GM21737 (cell line): Measurements from ENCODE around the gene LRRC61.

Source experiments
- ATAC-seq: cut with Tn5 transposase; IDR thresholded peaks from one replicate; pipeline ENCODE4 v1.9.1; 2021; ENCODE audit warnings: mild to moderate bottlenecking, moderate library complexity; ENCODE audit not compliant: unreplicated experiment

Gene LRRC61

DNA sequence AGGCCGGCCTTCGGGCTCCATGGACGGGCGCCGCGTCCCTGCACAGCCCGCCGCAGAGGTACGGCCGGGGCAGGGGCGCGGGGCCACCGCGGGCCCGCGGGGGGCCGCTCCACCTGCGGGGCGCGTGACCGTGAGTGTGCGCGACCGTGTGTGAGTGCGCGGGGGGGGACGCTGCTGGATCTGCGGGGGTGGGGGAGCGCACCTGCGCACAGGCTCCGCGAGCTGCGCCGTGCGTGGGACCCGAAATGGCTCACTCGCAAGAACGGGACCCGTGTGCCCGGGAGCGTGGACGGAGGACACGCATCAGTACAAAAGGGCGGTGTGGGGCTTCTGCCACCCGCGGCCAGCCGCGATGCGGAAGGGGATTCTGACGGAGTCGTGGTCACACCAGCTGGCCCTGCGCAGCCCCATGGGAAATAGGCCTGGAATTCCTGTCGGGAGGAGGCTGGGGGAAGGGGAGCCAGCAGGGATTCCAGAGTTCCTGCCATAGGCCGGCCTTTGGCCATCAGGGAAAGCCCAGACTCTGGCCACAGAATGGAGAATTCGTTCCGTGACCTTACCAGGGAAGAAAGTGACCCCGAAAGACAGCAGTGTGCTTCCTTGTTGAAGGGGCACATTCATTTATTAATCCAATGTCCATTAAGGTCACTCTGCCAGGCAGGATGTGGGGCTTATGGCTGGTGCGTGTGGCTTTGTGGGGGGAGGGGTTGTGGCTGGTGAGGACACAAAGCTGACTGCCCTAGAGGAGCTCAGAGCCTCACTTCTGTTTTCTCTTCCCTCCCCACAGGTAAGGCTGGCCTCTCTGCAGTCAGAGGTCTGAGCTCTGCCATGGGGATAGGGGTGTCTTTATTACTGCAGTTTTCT, 46.0 kb downstream of the LRRC61 start:
- ATAC-seq = peak; percentile 37

DNA sequence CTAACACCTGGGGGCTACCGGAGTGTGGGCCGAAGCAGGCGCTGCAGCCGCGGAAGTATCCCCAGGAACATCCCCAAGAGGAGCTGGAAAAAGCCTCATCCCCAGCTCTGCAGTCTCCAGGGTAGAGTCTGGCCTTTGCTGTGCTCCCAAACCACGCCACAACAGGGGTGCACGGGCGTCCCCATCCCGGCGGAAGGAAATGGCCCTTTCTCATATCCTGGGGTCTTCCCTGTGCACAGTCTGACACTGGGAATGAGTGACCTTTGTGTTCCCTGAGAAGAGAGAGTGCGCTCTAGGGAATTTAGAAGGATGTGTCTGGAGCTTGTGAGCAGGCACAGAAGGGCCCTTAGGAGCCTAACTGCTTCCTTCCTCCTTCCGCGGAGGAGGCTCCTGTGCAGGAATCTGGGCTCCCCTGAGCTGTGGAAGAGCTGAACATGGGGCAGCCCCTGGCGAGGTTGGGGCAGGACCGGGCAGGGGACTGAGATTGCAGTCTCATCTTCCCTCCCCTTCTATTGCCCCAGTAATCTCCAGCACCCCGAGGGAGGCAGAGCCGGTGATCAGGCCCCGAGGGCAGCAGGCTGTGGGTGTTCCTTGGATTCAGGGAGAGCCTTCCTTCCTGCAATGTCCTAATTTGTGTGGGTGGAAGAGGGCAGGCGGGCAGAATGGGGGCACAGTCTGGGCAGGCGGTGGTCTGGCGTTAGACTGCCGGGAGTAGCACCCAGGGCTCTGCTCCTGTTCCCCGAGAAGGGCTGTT, 46.8 kb downstream of the LRRC61 start:
- no peak for ATAC-seq

DNA sequence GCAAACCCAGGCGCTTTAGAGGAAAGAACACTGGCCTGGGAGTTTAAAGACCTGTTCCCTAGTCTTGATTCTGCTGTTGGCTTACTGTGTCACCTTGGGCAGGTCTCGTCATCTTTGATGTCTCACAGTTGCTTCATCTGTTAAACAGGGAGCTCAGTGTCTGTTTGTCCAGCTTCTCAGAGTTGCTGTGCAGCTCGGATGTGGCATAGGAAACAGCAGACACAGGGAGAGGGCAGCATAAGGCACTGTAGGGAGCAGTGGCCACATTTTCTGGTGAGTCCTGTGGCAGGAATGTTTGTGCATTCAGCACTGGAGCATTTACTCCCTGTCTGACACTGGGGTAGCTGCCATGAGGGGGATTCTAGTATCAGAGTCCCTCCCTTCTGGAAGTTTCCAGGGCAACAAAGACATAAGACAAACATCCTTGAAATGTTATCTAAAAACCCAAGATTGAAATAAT, 47.5 kb downstream of the LRRC61 start:
- no peak for ATAC-seq

DNA sequence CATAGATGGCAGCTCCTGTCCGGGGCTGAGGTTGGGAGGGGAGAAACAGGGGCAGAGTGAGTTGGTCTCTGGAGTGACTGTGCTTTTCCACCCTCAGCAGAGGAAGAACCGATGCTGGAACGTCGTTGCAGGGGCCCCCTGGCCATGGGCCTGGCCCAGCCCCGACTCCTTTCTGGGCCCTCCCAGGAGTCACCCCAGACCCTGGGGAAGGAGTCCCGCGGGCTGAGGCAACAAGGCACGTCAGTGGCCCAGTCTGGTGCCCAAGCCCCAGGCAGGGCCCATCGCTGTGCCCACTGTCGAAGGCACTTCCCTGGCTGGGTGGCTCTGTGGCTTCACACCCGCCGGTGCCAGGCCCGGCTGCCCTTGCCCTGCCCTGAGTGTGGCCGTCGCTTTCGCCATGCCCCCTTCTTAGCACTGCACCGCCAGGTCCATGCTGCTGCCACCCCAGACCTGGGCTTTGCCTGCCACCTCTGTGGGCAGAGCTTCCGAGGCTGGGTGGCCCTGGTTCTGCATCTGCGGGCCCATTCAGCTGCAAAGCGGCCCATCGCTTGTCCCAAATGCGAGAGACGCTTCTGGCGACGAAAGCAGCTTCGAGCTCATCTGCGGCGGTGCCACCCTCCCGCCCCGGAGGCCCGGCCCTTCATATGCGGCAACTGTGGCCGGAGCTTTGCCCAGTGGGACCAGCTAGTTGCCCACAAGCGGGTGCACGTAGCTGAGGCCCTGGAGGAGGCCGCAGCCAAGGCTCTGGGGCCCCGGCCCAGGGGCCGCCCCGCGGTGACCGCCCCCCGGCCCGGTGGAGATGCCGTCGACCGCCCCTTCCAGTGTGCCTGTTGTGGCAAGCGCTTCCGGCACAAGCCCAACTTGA, 48.2 kb downstream of the LRRC61 start:
- no peak for ATAC-seq

DNA sequence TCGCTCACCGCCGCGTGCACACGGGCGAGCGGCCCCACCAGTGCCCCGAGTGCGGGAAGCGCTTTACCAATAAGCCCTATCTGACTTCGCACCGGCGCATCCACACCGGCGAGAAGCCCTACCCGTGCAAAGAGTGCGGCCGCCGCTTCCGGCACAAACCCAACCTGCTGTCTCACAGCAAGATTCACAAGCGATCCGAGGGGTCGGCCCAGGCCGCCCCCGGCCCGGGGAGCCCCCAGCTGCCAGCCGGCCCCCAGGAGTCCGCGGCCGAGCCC, 48.8 kb downstream of the LRRC61 start:
- no peak for ATAC-seq

DNA sequence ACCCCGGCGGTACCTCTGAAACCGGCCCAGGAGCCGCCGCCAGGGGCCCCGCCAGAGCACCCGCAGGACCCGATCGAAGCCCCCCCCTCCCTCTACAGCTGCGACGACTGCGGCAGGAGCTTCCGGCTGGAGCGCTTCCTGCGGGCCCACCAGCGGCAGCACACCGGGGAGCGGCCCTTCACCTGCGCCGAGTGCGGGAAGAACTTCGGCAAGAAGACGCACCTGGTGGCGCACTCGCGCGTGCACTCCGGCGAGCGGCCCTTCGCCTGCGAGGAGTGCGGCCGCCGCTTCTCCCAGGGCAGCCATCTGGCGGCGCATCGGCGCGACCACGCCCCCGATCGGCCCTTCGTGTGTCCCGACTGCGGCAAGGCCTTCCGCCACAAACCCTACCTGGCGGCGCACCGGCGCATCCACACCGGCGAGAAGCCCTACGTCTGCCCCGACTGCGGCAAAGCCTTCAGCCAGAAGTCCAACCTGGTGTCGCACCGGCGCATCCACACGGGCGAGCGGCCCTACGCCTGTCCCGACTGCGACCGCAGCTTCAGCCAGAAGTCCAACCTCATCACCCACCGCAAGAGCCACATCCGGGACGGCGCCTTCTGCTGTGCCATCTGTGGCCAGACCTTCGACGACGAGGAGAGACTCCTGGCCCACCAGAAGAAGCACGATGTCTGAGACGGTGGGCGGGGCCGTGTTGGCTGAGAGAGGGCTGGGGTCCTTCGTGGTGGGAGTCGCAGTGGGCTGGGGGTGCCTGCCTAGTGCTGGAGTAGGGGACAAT, 49.3 kb downstream of the LRRC61 start:
- ATAC-seq = no peak

DNA sequence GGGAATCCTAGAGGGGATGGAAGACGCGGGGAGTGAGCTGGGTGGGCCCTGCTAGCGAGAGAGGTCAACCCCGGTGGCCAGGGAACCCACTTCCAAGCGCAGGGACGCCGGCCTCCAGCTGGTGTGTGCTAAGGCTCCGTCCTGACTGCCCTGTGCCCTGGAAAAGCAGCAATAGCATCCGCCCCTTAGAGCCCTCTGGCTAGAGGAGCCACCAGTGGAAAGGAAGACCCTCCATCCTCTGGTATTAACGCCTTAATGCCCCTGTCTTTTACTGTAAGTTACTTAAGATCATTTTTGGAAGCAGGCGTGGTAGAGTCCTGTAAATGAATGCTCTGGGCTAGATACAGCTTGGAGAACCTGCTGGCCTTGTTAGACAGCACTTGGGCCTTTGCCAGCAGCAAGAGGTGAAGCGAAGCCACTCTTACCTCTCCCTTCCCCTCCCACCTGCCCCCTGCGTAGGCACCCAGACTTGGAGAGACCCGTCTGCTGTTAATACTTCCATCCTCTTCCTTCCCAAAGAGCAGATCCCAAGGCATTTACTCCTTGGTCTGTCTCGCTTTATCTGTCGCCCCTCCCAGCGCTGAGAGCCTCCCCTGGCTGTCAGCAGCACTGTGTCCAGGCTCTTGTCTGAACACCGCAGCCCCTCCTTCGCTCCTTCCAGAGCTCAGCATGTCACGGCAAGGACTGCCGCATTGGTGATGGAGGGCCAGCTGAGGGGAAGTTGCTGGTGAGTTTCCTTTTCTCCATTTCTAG, 50.1 kb downstream of the LRRC61 start:
- ATAC-seq = no peak

DNA sequence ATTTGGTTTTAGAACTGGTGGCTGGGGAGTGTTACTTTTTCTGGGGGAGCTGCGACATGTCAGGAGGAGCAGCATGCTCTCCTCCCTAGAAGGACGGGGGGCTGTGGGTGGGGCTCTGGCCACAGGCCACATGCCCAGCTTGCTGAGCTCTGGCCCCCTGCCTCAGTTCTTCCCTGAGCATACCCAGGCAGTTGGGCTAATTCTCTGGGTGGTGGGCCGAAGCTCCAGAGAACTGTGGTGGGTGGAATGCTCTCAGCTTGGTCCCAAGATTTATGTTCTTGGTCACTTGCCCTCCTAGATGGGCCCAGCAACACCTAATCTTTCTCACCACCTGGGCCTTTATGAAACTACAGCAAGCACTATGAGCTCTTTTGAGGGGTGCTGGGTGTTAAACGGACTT, 50.9 kb downstream of the LRRC61 start:
- ATAC-seq = no peak

DNA sequence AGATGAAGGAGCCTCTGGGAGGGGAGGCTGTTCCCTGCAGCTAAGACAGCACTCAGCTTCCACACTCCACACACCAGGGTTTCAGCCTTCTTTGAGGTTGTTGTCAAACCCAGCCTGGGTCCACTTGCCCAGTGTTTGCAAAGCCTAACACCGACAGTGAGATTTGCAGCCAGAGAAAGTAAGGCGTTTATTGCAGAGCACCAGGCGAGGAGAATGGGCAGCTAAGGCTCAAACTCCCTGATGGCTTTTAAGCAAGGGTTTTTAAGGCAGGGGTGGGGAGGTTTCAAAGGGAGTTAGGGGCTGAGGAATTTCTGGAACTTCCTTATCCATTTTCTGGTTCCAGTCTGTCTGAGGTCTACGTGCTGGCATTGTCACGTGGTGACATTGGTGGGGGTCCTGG, 51.3 kb downstream of the LRRC61 start:
- ATAC-seq = no peak

DNA sequence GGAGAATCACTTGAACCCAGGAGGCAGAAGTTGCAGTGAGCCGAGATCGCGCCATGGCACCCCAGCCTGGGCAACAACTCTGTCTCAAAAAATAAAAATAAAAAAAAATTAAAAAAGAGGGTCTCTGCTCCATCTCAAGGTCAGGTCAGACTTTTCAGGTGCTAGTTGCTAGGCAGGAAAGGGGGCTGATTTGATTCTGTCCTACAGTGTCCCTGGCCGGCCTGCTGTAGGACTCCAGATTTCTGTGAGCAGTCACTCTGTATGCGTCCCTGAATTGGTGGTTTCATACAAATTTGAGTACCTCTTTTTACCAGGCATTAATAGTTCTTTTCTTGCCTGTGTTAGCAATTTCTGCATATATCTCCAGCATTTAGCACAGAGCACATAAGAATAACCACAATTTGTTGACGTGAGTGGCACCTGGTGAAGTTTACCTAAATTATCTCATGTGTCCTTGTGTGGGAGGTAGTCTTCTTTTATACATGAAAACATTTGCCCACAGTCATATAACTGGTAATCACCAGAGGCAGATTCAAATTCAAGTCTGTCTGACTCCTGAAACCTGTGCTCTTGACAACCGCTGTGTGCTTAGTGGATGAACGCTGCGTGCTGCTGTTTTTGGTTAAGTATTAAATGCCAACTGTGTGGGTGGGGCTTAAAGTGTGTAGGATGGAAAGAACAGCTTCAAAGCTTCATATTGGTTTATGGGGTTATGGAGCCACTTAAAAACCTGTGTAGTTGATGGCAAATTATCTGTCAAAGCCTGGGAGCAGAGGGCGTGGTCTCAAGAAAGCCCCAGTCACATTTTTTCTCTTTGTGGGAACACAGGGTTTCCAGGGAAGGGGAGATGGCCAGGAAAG, 52.7 kb downstream of the LRRC61 start:
- ATAC-seq = no peak

DNA sequence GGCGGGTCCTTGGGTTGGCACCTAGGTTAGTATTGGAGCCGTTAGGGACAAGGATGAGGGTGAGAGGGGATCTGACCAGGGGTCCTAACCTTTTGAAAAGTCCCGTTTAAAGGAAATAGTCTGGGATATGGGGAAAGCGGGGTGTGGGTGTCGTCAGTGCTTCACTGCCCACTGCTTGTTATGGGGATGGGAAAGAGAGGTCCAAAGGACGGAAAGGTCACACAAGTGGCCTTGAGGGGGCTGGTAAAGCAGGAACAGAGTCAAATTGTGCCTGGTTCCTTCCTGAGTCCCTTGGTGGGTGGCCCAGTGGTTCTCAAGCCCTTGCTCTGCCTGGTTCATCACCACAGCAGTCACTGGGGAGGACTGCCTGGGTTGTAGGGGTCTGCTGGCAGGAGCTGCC, 53.4 kb downstream of the LRRC61 start:
- no peak for ATAC-seq

DNA sequence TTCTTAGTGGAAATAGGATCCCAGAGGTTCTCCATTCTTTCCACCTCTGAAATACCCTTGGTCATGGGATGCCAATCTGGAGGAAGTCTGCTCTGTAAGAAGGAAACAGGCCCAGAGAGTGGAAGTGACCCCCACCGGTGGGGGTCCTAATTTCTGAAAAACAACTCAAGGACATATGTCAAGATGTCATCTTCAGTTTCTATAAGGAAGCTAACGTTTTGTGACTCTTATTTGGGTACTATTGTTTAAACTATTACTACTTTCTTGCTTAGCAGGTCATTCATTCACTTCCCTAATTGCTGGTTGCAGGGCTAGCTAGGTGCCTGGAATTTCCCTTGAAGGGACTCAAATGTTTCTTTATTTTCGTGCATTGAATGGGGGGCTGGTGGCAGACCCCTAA, 54.0 kb downstream of the LRRC61 start:
- ATAC-seq = no peak

DNA sequence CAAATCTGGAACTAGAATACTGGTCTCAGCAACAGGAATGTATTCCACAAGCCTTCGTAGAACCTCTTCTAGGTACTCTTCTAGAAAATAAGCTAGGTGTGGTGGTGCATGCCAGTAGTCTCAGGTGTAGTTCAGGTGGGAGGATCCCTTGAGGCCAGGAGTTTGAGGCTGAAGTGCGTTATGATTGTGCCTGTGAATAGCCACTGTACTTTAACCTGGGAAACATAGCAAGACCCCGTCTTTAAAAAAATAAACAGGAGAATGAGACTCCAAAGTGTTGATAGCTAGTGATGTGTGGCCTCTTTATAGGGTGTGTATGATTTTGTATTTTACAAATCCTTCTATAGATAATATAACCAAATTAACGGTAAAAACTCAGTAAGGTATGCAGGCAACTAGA, 54.5 kb downstream of the LRRC61 start:
- no peak for ATAC-seq

DNA sequence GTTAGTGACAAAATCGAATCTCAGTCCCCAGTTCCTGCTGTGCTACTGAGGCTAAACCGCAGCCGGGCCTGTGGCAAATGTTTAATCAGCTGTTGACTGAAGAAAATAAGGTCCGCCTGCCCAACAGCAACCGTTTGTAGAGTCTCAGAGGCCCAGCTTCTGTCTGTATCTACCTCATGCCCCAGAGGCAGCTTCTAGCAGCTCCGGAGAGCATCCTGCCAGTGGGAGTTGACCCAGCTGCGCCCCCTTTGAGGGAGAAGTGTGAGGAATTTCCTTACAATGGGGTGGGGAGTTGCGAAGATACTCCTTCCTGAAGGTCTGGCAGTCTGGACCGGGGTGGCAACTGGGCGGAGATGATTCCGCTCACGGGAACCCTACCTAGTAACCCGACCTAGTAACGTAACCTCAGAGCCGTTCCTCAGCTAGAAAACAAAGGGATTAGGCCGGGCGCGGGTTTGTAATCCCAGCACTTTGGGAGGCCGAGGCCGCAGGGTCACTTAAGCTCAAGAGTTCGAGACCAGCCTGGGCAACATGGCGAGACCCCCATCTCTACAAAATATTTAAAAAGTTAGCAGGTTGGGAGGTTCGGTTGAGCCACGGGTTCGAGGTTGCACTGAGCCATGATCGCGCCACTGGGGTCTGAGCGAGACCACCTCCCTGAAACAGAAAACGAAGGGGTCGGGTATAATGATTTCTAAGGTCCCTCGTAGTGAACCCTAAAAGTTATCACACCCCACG, 55.1 kb downstream of the LRRC61 start:
- peak; percentile 19 for ATAC-seq

DNA sequence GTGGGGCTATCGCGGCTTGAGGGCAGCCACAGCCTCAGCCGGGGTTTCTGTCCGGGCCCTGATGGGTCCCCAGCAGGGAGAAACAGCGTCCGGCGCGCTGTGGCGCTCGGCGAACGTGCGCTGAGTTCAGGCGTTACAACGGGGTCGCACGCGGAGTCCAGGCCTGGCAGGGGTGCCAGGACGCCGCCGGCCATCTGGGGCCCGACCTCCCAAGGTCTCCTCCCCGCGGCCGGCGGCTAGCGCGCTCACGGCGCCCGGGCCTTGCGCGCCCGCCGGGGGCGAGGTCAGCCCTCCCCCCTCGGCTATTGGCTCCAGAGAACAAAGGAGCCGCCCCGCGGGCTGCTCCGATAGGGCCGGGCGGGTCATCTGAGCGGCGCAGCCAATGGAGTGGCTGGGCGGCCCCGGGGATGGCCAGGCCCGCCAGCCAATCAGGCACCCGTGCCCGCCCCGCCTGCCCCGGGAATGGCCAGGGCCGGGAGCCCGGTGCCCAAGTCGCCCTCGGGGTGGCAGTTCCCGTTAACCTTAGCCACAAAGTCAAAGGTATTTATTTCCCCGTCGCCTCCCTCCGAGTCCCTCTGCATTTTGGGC, 55.8 kb downstream of the LRRC61 start, which contains the start of gene ZNF775:
ZNF775 (plus strand) TSS at position 478 of the 588 bp plus-strand sequence. CDS start 9,141 bp downstream, outside the sequence.
- peak; percentile 78 for ATAC-seq

DNA sequence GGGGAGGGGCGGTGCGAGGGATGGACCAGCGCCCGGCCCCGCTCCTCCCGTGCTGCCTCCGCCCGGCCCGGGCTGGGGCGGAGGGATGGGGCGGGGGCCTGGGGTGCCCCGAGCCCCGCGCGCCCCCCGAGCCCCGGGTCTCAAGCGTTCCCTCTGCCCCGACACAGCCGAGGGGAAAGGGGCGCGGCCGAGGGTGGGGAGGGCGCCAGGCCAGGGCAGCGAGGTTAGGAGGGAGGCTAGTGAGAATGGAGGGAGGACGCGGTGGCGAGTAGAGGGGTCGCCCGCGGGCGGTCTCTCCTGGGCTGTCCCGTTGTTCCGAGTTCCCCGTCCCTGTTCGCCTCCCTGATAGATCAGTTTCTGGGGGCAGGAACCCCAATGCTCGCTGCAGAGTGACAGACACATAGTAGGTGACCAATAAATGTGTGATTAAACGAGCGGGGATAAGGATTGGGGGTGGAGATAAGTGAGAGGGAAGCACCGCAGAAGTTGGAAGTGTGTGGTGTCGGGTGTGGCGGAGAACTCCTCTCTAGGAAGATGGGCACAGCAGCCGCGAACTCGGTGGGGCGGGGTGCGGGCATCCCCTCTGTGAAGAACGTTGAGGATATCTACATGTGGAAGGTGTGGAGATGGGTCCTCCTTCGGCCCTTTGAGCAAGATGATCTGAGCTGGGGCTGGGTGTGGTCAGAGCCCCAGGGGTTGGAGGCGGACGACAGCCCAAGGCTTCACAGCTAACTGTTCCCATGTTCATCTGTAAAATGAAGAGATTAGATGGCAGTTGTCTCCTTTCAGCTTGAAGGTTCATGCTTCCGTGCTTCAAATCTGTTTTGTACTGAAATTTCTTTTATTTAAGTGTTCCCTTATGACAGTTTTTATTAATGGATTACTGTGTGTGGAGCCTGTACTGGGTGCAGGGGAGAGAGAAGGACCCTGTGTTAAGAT, 56.6 kb downstream of the LRRC61 start:
- peak; percentile 0 for ATAC-seq

DNA sequence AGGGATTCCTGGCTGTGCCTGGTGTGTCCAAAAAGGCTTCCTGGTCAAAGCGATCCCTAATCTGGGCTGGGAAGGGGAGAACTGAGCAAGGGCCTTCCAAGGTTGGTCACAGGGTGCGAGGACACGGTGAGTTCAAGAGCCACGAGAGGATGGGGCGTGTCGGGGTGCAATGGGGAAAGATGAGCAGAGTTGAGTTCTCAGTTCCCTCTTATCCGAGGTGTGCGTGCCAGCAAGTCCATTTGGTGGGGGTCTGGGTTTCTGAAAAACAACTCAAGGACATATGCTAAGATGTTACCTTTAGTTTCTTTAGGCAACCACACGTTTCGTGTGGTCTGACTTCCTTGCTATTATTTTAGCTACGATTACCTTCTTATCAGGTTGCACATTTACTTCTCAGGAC, 57.3 kb downstream of the LRRC61 start:
- no peak for ATAC-seq
